Esophagus muscularis mucosa (tissue), 4 donors: ENCODE data around the gene CLCN6. TPM values are rescaled to one million over a fixed set of nuclear protein-coding genes. Genes with fewer than 3 reads are reported as not detected.

ENCODE experiments used
- DNase-seq: peaks from one replicate; pipeline ENCODE4 v3.0.0-alpha.2; 2017; ENCODE audit errors: extremely low spot score
- H3K27ac ChIP-seq, 4 donors: fragments of 200-600 bp; sonication (generic); replicated peaks in 1 of 4; 1 replicate in 3 of 4; 2 replicates in 1 of 4; pipeline ENCODE4 v1.5.1; 2016 to 2019; ENCODE audit warnings: mild to moderate bottlenecking in 1 of 4
- H3K27me3 ChIP-seq, 4 donors: fragments of 200-600 bp; sonication (generic); one replicate each; pipeline versions ENCODE4 v1.5.1 to v1.6.0; 2016 to 2019
- H3K36me3 ChIP-seq, 4 donors: fragments of 200-600 bp; sonication (generic); one replicate each; pipeline ENCODE4 v1.5.1; 2016 to 2019
- H3K4me1 ChIP-seq, 4 donors: fragments of 200-600 bp; sonication (generic); one replicate each; pipeline ENCODE4 v1.5.1; 2016 to 2019
- H3K4me3 ChIP-seq, 4 donors: fragments of 200-600 bp; sonication (generic); 1 replicate in 2 of 4; 2 replicates in 2 of 4; pipeline ENCODE4 v1.5.1; 2016 to 2019; ENCODE audit warnings: mild to moderate bottlenecking in 4 of 4, moderate library complexity in 1 of 4
- H3K9me3 ChIP-seq, 4 donors: fragments of 200-600 bp; sonication (generic); 1 replicate in 3 of 4; 2 replicates in 1 of 4; pipeline ENCODE4 v1.5.1; 2016 to 2019
- CTCF ChIP-seq, 3 experiments: fragments of 200-600 bp in 2 of 3; fragments of 450-650 bp in 1 of 3; sonication (generic) in 2 of 3; IDR thresholded peaks; one replicate each; pipeline ENCODE4 v1.5.1; 2017 to 2019; ENCODE audit warnings: antibody characterized with exemption in 3 of 3, mild to moderate bottlenecking in 2 of 3, moderate library complexity in 1 of 3
- EP300 ChIP-seq: sonication (generic); formaldehyde crosslinking; IDR thresholded peaks from one replicate; pipeline ENCODE4 v1.6.1; 2017; ENCODE audit warnings: antibody characterized with exemption
- POLR2A ChIP-seq: fragments of 450-650 bp; IDR thresholded peaks from one replicate; pipeline ENCODE4 v1.6.1; 2017; ENCODE audit warnings: antibody characterized with exemption, moderate library complexity, mild to moderate bottlenecking, low read depth
- POLR2AphosphoS5 ChIP-seq, 2 donors: sonication (generic); formaldehyde crosslinking; IDR thresholded peaks; one replicate each; pipeline ENCODE4 v1.6.1; 2017; ENCODE audit warnings: antibody characterized with exemption in 2 of 2
- WGBS: methylation state at CpG from one replicate; pipeline ENCODE4 v1.1.5; 2018; 5-methylcytosine and 5-hydroxymethylcytosine counted together
- intact Hi-C: fragments of 100-400 bp; cut with DNase I; formaldehyde crosslinking; loops from one replicate; pipeline ENCODE4 v1.15.1; 2023
- total RNA-seq, 4 donors: library from RNA; depleted of rRNA; stranded (reverse); fragments of >200 nt; gene quantifications; one replicate each; pipeline versions ENCODE4 v1.1.0 to v1.2.1, GENCODE V29; 2016

CLCN6 gene
- total RNA-seq, 4 donors from 2014 or later: 12.5 to 19.7 (median 15.5) TPM

DNA sequence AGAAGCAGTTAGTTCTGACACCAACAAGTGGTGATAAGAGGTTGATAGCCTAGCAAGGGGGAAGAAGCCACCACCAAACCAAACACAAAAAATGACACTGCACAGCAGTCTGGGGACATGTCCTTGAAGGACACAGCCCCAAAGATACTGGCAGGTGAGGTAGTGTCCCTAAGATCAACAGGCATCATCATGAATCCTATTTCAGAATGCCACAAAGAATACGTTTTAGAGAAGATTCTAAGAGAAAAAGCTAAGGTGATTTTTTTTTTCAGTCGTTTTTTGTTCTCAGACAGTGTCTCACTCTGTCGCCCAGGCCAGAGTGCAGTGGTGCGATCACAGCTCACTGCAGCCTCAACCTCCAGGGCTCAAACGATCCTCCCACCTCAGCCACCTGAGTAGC lies 19.8 kb upstream of the CLCN6 start:
- peak overlapping the region in 2 of 4 donors; percentile 87 to 90 for H3K27ac ChIP-seq
- DNase-seq: no peak
- WGBS: 71% methylated on average over 5 of the region's 5 CpGs
- no peak overlapping the region for H3K4me3 ChIP-seq
- no peaks in the 10 kb centered on the region for H3K27me3 ChIP-seq
- no peak for TF ChIP-seq POLR2AphosphoS5 (IDR thresholded peaks at IDR 0.05)
- TF ChIP-seq EP300: no peak
- no peak for TF ChIP-seq POLR2A
- no peak for TF ChIP-seq CTCF (IDR thresholded peaks at IDR 0.05)
- H3K4me1 ChIP-seq: peaks cover 63 to 70% (median 67%) of the 10 kb centered on the region in 4 donors
- intact Hi-C loops: loop anchor here (5.0 kb wide), 1 partner anchor 49 kb away; the partner anchor contains the start of gene AGTRAP
- H3K9me3 ChIP-seq: no peaks in the 10 kb centered on the region
- peaks cover 0 to 8% (median 0%) of the 10 kb centered on the region in 4 donors for H3K36me3 ChIP-seq

GRCh38 chr1:11787251-11787803 lies 18.7 kb upstream of the CLCN6 start:
- intact Hi-C loops: loop anchor here (5.0 kb wide), 1 partner anchor 50 kb away; the partner anchor contains the start of gene AGTRAP
- no peak for DNase-seq
- H3K36me3 ChIP-seq: peaks cover 0 to 11% (median 7%) of the 10 kb centered on the region in 4 donors
- no peaks in the 10 kb centered on the region for H3K9me3 ChIP-seq
- H3K4me3 ChIP-seq: peak overlapping the region; percentile 20 to 42 (median 36)
- TF ChIP-seq POLR2AphosphoS5 (IDR thresholded peaks at IDR 0.05) (peak; percentile 61 to 68), EP300 (no peak)
- WGBS: 26% methylated on average over 14 of the region's 16 CpGs
- H3K27ac ChIP-seq: peak overlapping the region; percentile 87 to 92 (median 90)
- H3K4me1 ChIP-seq: peaks cover 74 to 82% (median 79%) of the 10 kb centered on the region in 4 donors
- no peaks in the 10 kb centered on the region for H3K27me3 ChIP-seq

DNA sequence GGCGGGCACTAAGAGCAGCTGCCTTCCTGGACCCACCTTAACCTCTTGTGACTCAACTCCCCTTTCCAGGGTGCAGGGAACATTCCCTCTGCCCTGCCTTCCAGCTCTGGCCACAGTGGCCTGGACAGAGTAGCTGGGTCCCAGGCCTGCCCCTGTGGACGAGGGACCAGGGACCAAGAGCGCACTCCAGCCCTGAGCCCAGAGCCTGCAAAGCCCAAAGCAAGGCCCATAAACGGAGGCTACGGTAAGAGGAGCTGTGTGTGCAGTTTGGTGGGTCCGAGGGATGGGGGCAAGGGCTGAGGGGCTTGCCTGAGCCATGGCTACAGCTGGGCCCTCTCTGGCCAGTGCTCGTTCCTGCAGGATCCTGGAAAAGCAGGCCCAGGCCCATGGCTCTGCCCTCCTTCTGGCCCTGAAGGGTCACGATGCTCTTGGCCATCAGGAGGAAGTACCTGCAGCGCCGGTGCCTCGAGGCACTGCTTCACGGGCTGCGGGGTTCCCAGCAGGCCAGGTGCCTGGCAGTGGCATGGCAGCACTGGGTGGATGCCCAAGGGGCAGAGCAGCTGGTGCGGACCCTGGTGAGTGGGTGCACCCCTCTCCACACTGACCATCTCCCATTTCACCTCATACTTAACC lies 18.1 kb upstream of the CLCN6 start:
- Histone ChIP-seq H3K4me1 (peaks cover 74 to 84% (median 81%) of the 10 kb centered on the region in 4 donors), H3K27ac (peak overlapping the region; percentile 87 to 92 (median 90)), H3K27me3 (no peaks in the 10 kb centered on the region), H3K9me3 (no peaks in the 10 kb centered on the region), H3K4me3 (peak overlapping the region in 2 of 4 donors; percentile 20 to 32), H3K36me3 (peaks cover 0 to 16% (median 13%) of the 10 kb centered on the region in 4 donors)
- WGBS: 62% methylated on average over 7 of the region's 14 CpGs
- TF ChIP-seq CTCF (IDR thresholded peaks at IDR 0.05): no peak
- intact Hi-C loops: loop anchor here (5.0 kb wide), 1 partner anchor 51 kb away; the partner anchor contains the start of gene AGTRAP
- no peak for DNase-seq

DNA sequence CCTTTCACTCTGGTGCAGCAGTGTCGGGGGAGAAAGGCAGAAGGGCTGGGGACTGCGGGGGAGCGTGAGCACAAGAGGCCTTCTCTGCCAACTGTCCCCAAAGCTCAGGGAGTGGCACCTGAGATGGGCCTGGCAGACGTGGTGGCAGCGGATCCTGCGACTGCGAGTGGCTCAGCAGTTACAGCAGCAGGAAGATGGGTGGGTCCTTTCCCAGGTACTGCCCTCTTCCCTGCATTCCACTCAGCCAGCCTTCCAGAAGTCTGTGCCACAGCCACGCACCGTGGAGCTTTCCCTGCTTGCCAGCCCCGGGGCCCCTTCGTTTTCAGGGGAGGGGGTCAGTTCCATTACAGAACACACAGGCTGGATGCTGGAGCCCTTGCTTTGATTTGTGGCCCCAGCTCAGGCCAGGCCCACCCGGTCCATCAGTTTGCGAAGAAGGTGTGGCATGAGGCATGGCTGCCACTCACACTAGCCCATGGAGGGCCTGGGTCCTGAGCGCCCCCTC lies 17.4 kb upstream of the CLCN6 start:
- Histone ChIP-seq H3K27me3 (no peaks in the 10 kb centered on the region), H3K27ac (peak overlapping the region; percentile 87 to 92 (median 90)), H3K4me3 (no peak overlapping the region), H3K4me1 (peaks cover 74 to 86% (median 81%) of the 10 kb centered on the region in 4 donors), H3K9me3 (no peaks in the 10 kb centered on the region), H3K36me3 (peaks cover 0 to 23% (median 19%) of the 10 kb centered on the region in 4 donors)
- WGBS: 97% methylated on average over 11 of the region's 14 CpGs
- no peak for DNase-seq
- intact Hi-C loops: loop anchor here (5.0 kb wide), 1 partner anchor 51 kb away; the partner anchor contains the start of gene AGTRAP
- TF ChIP-seq EP300: no peak

DNA sequence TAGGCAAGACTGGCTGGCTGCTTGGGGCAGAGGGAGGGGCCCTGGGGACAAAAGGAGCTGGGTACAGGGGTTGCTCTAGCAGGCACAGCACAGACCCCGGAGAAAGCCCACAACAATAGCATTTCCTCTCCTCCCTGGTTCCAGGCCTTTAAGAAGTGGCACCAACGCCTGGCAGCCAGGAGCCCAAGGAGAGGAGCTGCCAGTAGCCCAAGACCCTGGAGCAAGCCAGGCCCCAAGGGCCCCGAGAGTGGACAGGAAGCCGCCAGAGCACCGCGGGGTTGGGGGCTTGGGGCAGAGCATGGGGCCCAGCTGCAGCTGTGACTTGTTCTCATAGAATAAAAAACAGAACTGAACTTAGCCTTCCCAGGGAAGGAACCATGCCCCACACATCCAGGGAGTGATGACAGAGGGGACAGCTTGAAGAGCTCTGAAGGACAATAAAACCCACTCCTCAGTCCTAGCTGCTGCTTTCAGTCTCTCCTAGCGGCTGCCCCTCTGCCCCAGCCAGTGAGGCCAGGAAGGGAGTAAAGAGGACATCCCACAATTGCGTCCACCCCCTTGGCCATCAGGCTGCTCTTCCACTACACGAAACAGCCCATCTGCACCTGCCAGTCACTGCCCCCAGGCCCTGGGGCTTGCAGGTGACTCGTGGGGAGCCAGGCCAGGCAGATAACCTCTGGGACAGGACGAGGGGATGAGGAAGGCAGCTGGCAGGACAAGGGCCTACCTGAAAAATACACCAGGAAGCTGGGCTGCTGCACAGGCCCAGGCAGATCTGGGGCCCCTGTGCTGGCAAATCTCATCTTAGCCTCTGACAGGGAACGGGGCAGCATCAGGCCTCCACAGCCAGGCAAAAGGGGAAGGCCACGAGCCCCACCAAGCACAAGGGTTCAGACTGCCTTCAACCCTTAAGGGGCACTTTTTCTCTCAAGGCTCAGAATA lies 16.6 kb upstream of the CLCN6 start:
- intact Hi-C loops: loop anchor here (5.0 kb wide), 1 partner anchor 52 kb away; the partner anchor contains the start of gene AGTRAP
- Histone ChIP-seq H3K27me3 (no peaks in the 10 kb centered on the region), H3K4me3 (no peak overlapping the region), H3K36me3 (peaks cover 4 to 31% (median 27%) of the 10 kb centered on the region in 4 donors), H3K27ac (peak overlapping the region; percentile 87 to 92 (median 90)), H3K4me1 (peaks cover 74 to 85% (median 78%) of the 10 kb centered on the region in 4 donors), H3K9me3 (no peaks in the 10 kb centered on the region)
- TF ChIP-seq POLR2AphosphoS5 (IDR thresholded peaks at IDR 0.05) (no peak), POLR2A (no peak), CTCF (IDR thresholded peaks at IDR 0.05) (no peak), EP300 (no peak)
- DNase-seq: no peak
- WGBS: 63% methylated on average over 3 of the region's 13 CpGs
